ENCODE data around the gene PLCH1. TPM values are rescaled to one million over a fixed set of nuclear protein-coding genes. Genes with fewer than 3 reads are reported as not detected.

The PLCH1 gene
- total and polyA plus RNA-seq, 10 of the 15 experiments (the other 5 are each of a cell fraction or from before 2014, with no cell fraction given), result 0.03 to 0.22 (median 0.04) TPM; not detected in 5

DNA sequence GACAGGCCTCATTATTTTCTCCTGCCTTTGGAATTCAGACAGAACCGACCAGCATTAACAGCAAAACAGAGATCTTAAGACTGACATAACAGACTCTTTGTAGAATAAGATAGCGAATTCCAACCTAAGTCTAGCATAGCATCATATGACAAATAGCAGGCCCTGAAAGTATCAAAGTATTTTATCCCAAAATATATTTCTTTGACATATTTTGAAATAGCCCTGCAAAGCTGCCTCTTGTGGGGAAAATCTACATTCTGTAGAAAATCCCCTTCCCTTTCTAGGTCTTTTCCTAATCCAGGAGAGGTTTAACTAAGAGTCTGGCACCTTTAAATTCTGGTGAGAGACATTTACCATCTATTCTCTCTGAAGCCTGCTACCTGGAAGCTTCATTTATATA lies 417.0 kb downstream of the PLCH1 start:
- H2AFZ ChIP-seq (ENCODE audit: control insufficient read depth, low read depth, low read length), result no peak overlapping the region

More for the DNA sequence above, 417.0 kb downstream of the PLCH1 start:
- H3K4me1 ChIP-seq (ENCODE audit: control insufficient read depth, insufficient read depth, low read length), result no peaks in the 10 kb centered on the region
- POLR2A ChIA-PET, result no interaction called here
- H3K36me3 ChIP-seq (ENCODE audit: control insufficient read depth in 2 of 2, insufficient read depth in 2 of 2, low read length in 1 of 2), result no peaks in the 10 kb centered on the region
- SMC1A ChIA-PET (ENCODE audit: uncharacterized antibody, unreplicated experiment), result no interaction called here
- ATAC-seq (no peak), DNase-seq (ENCODE audit: low read depth, low spot score) (no peak), FAIRE-seq (no peak)
- H3K9me3 ChIP-seq (replicated peaks; ENCODE audit: control insufficient read depth, insufficient read depth, low read length), result no peaks in the 10 kb centered on the region
- WGBS (ENCODE audit: insufficient coverage, insufficient replicate concordance, low lambda C conversion rate, missing lambda C conversion rate), result 40% methylated on average over 2 of the region's 2 CpGs
- RAD21 ChIA-PET (ENCODE audit: unreplicated experiment), result no interaction called here
- no peaks in the 10 kb centered on the region for H3K79me2 ChIP-seq (ENCODE audit: control insufficient read depth, insufficient read depth, low read length)
- no peak overlapping the region for H3K4me2 ChIP-seq (ENCODE audit: control insufficient read depth, insufficient read depth)
- CTCF ChIA-PET, result no interaction called here
- no peaks in the 10 kb centered on the region for H3K27me3 ChIP-seq (replicated peaks in 1 of 2; ENCODE audit: control insufficient read depth in 2 of 2, insufficient read depth in 2 of 2, low read length in 1 of 2)
- H3K4me3 ChIP-seq, result no peak overlapping the region
- TF ChIP-seq GABPA (IDR thresholded peaks at IDR 0.05; ENCODE audit: low read depth), result no peak
- TF ChIP-seq, protein P1, sequence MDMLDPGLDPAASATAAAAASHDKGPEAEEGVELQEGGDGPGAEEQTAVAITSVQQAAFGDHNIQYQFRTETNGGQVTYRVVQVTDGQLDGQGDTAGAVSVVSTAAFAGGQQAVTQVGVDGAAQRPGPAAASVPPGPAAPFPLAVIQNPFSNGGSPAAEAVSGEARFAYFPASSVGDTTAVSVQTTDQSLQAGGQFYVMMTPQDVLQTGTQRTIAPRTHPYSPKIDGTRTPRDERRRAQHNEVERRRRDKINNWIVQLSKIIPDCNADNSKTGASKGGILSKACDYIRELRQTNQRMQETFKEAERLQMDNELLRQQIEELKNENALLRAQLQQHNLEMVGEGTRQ (IDR thresholded peaks at IDR 0.05; ENCODE audit: borderline replicate concordance, low read depth, low read length), result no peak
- no peak for TF ChIP-seq NBN (IDR thresholded peaks at IDR 0.05)
- no peak for TF ChIP-seq POLR2AphosphoS5 (IDR thresholded peaks at IDR 0.05; ENCODE audit: low read length)
- no peak for TF ChIP-seq SUPT20H (IDR thresholded peaks at IDR 0.05; ENCODE audit: borderline replicate concordance, control insufficient read depth, low read depth, low read length)
- TF ChIP-seq RBBP5 (conservative IDR thresholded peaks at IDR 0.05), result no peak
- no peak for TF ChIP-seq SPI1 (IDR thresholded peaks at IDR 0.05; ENCODE audit: borderline replicate concordance, insufficient read depth, low read depth, low read length)
- TF ChIP-seq TAF1 (IDR thresholded peaks at IDR 0.05; ENCODE audit: borderline replicate concordance, low read depth, low read length), result no peak
- TF ChIP-seq PAX5 (IDR thresholded peaks at IDR 0.05; ENCODE audit: borderline replicate concordance, low read depth, low read length), result no peak
- no peak for TF ChIP-seq HDAC6 (IDR thresholded peaks at IDR 0.05; ENCODE audit: unreplicated experiment)
- no peak for TF ChIP-seq WRNIP1 (IDR thresholded peaks at IDR 0.05; ENCODE audit: borderline replicate concordance, low read depth, low read length)
- no peak for TF ChIP-seq ZNF687 (IDR thresholded peaks at IDR 0.05)
- TF ChIP-seq, protein P2, sequence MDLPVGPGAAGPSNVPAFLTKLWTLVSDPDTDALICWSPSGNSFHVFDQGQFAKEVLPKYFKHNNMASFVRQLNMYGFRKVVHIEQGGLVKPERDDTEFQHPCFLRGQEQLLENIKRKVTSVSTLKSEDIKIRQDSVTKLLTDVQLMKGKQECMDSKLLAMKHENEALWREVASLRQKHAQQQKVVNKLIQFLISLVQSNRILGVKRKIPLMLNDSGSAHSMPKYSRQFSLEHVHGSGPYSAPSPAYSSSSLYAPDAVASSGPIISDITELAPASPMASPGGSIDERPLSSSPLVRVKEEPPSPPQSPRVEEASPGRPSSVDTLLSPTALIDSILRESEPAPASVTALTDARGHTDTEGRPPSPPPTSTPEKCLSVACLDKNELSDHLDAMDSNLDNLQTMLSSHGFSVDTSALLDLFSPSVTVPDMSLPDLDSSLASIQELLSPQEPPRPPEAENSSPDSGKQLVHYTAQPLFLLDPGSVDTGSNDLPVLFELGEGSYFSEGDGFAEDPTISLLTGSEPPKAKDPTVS (IDR thresholded peaks at IDR 0.05; ENCODE audit: low read depth, low read length), result no peak
- no peak for TF ChIP-seq PML (IDR thresholded peaks at IDR 0.05; ENCODE audit: low read length)
- TF ChIP-seq RAD21 (IDR thresholded peaks at IDR 0.05; ENCODE audit: insufficient read depth, low read depth, low read length), result no peak
- no peak overlapping the region for H3K9ac ChIP-seq (ENCODE audit: control insufficient read depth, insufficient read depth, low read length)
- in situ Hi-C loops (cut with MboI), result loop anchor here (10.0 kb wide), 1 partner anchor 1003 kb away; the partner anchor contains the start of gene DHX36
- BruUV-seq (replicated peaks), result no TSS peak
- intact Hi-C loops (cut with micrococcal nuclease; ENCODE audit: unreplicated experiment), result loop anchor here (10.0 kb wide), 1 partner anchor 643 kb away; no protein-coding TSS in a partner anchor
- no peaks in the 10 kb centered on the region for H4K20me1 ChIP-seq (ENCODE audit: control insufficient read depth, insufficient read depth)
- H3K27ac ChIP-seq (ENCODE audit: control insufficient read depth, insufficient read depth), result no peak overlapping the region
